Esophagus muscularis mucosa (tissue), 4 donors: ENCODE measurements around the gene PHKB. TPM values are rescaled to one million over a fixed set of nuclear protein-coding genes. Genes with fewer than 3 reads are reported as not detected.
"Not testable (repeated sequence)": the region's sequence is repeated elsewhere in the genome, so short reads cannot be mapped to it uniquely, and the experiment has no call there.

ENCODE experiments used
- DNase-seq: peaks from one replicate; pipeline ENCODE4 v3.0.0-alpha.2; 2017; ENCODE audit errors: extremely low spot score
- H3K27ac ChIP-seq, 4 donors: fragments of 200-600 bp; sonication (generic); replicated peaks in 1 of 4; 1 replicate in 3 of 4; 2 replicates in 1 of 4; pipeline ENCODE4 v1.5.1; 2016 to 2019; ENCODE audit warnings: mild to moderate bottlenecking in 1 of 4
- H3K27me3 ChIP-seq, 4 donors: fragments of 200-600 bp; sonication (generic); one replicate each; pipeline versions ENCODE4 v1.5.1 to v1.6.0; 2016 to 2019
- H3K36me3 ChIP-seq, 4 donors: fragments of 200-600 bp; sonication (generic); one replicate each; pipeline ENCODE4 v1.5.1; 2016 to 2019
- H3K4me1 ChIP-seq, 4 donors: fragments of 200-600 bp; sonication (generic); one replicate each; pipeline ENCODE4 v1.5.1; 2016 to 2019
- H3K4me3 ChIP-seq, 4 donors: fragments of 200-600 bp; sonication (generic); 1 replicate in 2 of 4; 2 replicates in 2 of 4; pipeline ENCODE4 v1.5.1; 2016 to 2019; ENCODE audit warnings: mild to moderate bottlenecking in 4 of 4, moderate library complexity in 1 of 4
- H3K9me3 ChIP-seq, 4 donors: fragments of 200-600 bp; sonication (generic); 1 replicate in 3 of 4; 2 replicates in 1 of 4; pipeline ENCODE4 v1.5.1; 2016 to 2019
- CTCF ChIP-seq, 3 experiments: fragments of 200-600 bp in 2 of 3; fragments of 450-650 bp in 1 of 3; sonication (generic) in 2 of 3; IDR thresholded peaks; one replicate each; pipeline ENCODE4 v1.5.1; 2017 to 2019; ENCODE audit warnings: antibody characterized with exemption in 3 of 3, mild to moderate bottlenecking in 2 of 3, moderate library complexity in 1 of 3
- EP300 ChIP-seq: sonication (generic); formaldehyde crosslinking; IDR thresholded peaks from one replicate; pipeline ENCODE4 v1.6.1; 2017; ENCODE audit warnings: antibody characterized with exemption
- POLR2A ChIP-seq: fragments of 450-650 bp; IDR thresholded peaks from one replicate; pipeline ENCODE4 v1.6.1; 2017; ENCODE audit warnings: antibody characterized with exemption, moderate library complexity, mild to moderate bottlenecking, low read depth
- POLR2AphosphoS5 ChIP-seq, 2 donors: sonication (generic); formaldehyde crosslinking; IDR thresholded peaks; one replicate each; pipeline ENCODE4 v1.6.1; 2017; ENCODE audit warnings: antibody characterized with exemption in 2 of 2
- WGBS: methylation state at CpG from one replicate; pipeline ENCODE4 v1.1.5; 2018; 5-methylcytosine and 5-hydroxymethylcytosine counted together
- intact Hi-C: fragments of 100-400 bp; cut with DNase I; formaldehyde crosslinking; loops from one replicate; pipeline ENCODE4 v1.15.1; 2023
- total RNA-seq, 4 donors: library from RNA; depleted of rRNA; stranded (reverse); fragments of >200 nt; gene quantifications; one replicate each; pipeline versions ENCODE4 v1.1.0 to v1.2.1, GENCODE V29; 2016

Gene PHKB
- total RNA-seq, 4 donors from 2014 or later = 39.4 to 60.6 (median 46.5) TPM

- Histone ChIP-seq H3K4me3 (no peak overlapping the region), H3K4me1 (peaks cover 0 to 3% (median 0%) of the 10 kb centered on the region in 4 donors), H3K36me3 (peaks cover 20 to 61% (median 39%) of the 10 kb centered on the region in 4 donors), H3K27ac (no peak overlapping the region), H3K9me3 (no peaks in the 10 kb centered on the region), H3K27me3 (no peaks in the 10 kb centered on the region)
- no peak for DNase-seq
- intact Hi-C loops = no loop called here
- WGBS = 100% methylated on average over 3 of the region's 3 CpGs
- TF ChIP-seq POLR2AphosphoS5 (IDR thresholded peaks at IDR 0.05) (no peak), POLR2A (no peak), CTCF (IDR thresholded peaks at IDR 0.05) (no peak), EP300 (no peak)
These were observed 205.3 kb downstream of the PHKB start for GRCh38 chr16:47666434-47666833.

- no peak overlapping the region for H3K4me3 ChIP-seq
- DNase-seq = no peak
- TF ChIP-seq CTCF (IDR thresholded peaks at IDR 0.05) (no peak), POLR2A (no peak), POLR2AphosphoS5 (IDR thresholded peaks at IDR 0.05) (no peak), EP300 (no peak)
- H3K27ac ChIP-seq = no peak overlapping the region
- peaks cover 0 to 3% (median 0%) of the 10 kb centered on the region in 4 donors for H3K4me1 ChIP-seq
- no peaks in the 10 kb centered on the region for H3K9me3 ChIP-seq
- H3K27me3 ChIP-seq = no peaks in the 10 kb centered on the region
- 90% methylated on average over 6 of the region's 6 CpGs for WGBS
- H3K36me3 ChIP-seq = peaks cover 12 to 52% (median 30%) of the 10 kb centered on the region in 4 donors
- intact Hi-C loops = no loop called here
These were observed 206.8 kb downstream of the PHKB start for GRCh38 chr16:47667956-47668355.

- TF ChIP-seq POLR2A (no peak), POLR2AphosphoS5 (IDR thresholded peaks at IDR 0.05) (no peak), CTCF (IDR thresholded peaks at IDR 0.05) (no peak), EP300 (no peak)
- Histone ChIP-seq H3K36me3 (peaks cover 34 to 67% (median 51%) of the 10 kb centered on the region in 4 donors), H3K27ac (no peak overlapping the region), H3K27me3 (no peaks in the 10 kb centered on the region), H3K9me3 (no peaks in the 10 kb centered on the region), H3K4me1 (no peaks in the 10 kb centered on the region), H3K4me3 (no peak overlapping the region)
- no peak for DNase-seq
- intact Hi-C loops = no loop called here
These were observed 211.3 kb downstream of the PHKB start for GRCh38 chr16:47672475-47672874.

- Histone ChIP-seq H3K36me3 (peaks cover 22 to 38% (median 30%) of the 10 kb centered on the region in 4 donors), H3K27me3 (no peaks in the 10 kb centered on the region), H3K27ac (no peak overlapping the region), H3K9me3 (no peaks in the 10 kb centered on the region), H3K4me1 (no peaks in the 10 kb centered on the region), H3K4me3 (no peak overlapping the region)
- WGBS = 96% methylated on average over 4 of the region's 4 CpGs
- intact Hi-C loops = no loop called here
- no peak for TF ChIP-seq POLR2A
- TF ChIP-seq POLR2AphosphoS5 (IDR thresholded peaks at IDR 0.05) = no peak
- no peak for TF ChIP-seq EP300
- DNase-seq = no peak
These were observed 215.6 kb downstream of the PHKB start for GRCh38 chr16:47676635-47677177.

GRCh38 chr16:47681571-47681970, 220.4 kb downstream of the PHKB start:
- not testable (repeated sequence) for H3K4me3 ChIP-seq
- H3K36me3 ChIP-seq = peaks cover 10 to 44% (median 26%) of the 10 kb centered on the region in 4 donors
- 93% methylated on average over 3 of the region's 3 CpGs for whole genome bisulfite sequencing

GRCh38 chr16:47687694-47688093, 226.6 kb downstream of the PHKB start:
- TF ChIP-seq POLR2AphosphoS5 (IDR thresholded peaks at IDR 0.05) (no peak), EP300 (no peak), POLR2A (no peak), CTCF (IDR thresholded peaks at IDR 0.05) (no peak)
- intact Hi-C loops = no loop called here
- Histone ChIP-seq H3K4me1 (no peaks in the 10 kb centered on the region), H3K36me3 (peaks cover 16 to 67% (median 52%) of the 10 kb centered on the region in 4 donors), H3K9me3 (peaks cover 0 to 6% (median 0%) of the 10 kb centered on the region in 4 donors), H3K27me3 (no peaks in the 10 kb centered on the region), H3K4me3 (no peak overlapping the region), H3K27ac (no peak overlapping the region)
- WGBS = 84% methylated on average over 2 of the region's 2 CpGs
- no peak for DNase-seq

More at GRCh38 chr16:47681571-47681970, 220.4 kb downstream of the PHKB start:
- H3K27me3 ChIP-seq, H3K4me1 ChIP-seq, H3K9me3 ChIP-seq, H3K27ac ChIP-seq, DNase-seq, intact Hi-C loops: not testable (repeated sequence)
